Stomach (tissue), 9 donors: ENCODE results near the gene RREB1. TPM values are rescaled to one million over a fixed set of nuclear protein-coding genes. Genes with fewer than 3 reads are reported as not detected.

Experiments
- DNase-seq, 2 donors: peaks; one replicate each; pipeline versions ENCODE4 v3.0.0 to v3.0.0-alpha.2; 2013 to 2019
- H3K27ac ChIP-seq, 5 donors: fragments of 200-600 bp in 4 of 5; sonication (generic) in 4 of 5; one replicate each; pipeline ENCODE4 v1.5.1; 2013 to 2019; ENCODE audit warnings: mild to moderate bottlenecking in 1 of 5, moderate library complexity in 1 of 5
- H3K27me3 ChIP-seq, 3 donors: fragments of 200-600 bp; sonication (generic); one replicate each; pipeline ENCODE4 v1.5.1; 2017 to 2019; ENCODE audit warnings: mixed run types in 1 of 3
- H3K36me3 ChIP-seq, 4 donors: fragments of 200-600 bp; sonication (generic); 1 replicate in 3 of 4; 2 replicates in 1 of 4; pipeline ENCODE4 v1.5.1; 2016 to 2019
- H3K4me1 ChIP-seq, 4 donors: fragments of 200-600 bp; sonication (generic); one replicate each; pipeline ENCODE4 v1.5.1; 2016 to 2019
- H3K4me3 ChIP-seq, 4 donors: fragments of 200-600 bp; sonication (generic) in 3 of 4; one replicate each; pipeline ENCODE4 v1.5.1; 2016 to 2019; ENCODE audit warnings: mild to moderate bottlenecking in 1 of 4
- H3K9me3 ChIP-seq, 4 donors: fragments of 200-600 bp; sonication (generic); one replicate each; pipeline ENCODE4 v1.5.1; 2016 to 2019
- CTCF ChIP-seq, 7 experiments: fragments of 450-650 bp in 4 of 7; fragments of 200-600 bp in 3 of 7; sonication (generic) in 3 of 7; IDR thresholded peaks; one replicate each; pipeline ENCODE4 v1.5.1; 2016 to 2019; ENCODE audit warnings: antibody characterized with exemption in 7 of 7, control low read depth in 2 of 7, mild to moderate bottlenecking in 1 of 7
- EP300 ChIP-seq: sonication (generic); formaldehyde crosslinking; IDR thresholded peaks from one replicate; pipeline ENCODE4 v1.6.1; 2017; ENCODE audit warnings: antibody characterized with exemption
- POLR2A ChIP-seq, 4 donors: fragments of 450-650 bp; IDR thresholded peaks; one replicate each; pipeline ENCODE4 v1.6.1; 2016; ENCODE audit warnings: antibody characterized with exemption in 4 of 4, control low read depth in 2 of 4, mild to moderate bottlenecking in 1 of 4, moderate library complexity in 1 of 4
- POLR2AphosphoS5 ChIP-seq, 3 donors: sonication (generic); formaldehyde crosslinking; IDR thresholded peaks; one replicate each; pipeline ENCODE4 v1.6.1; 2016; ENCODE audit warnings: antibody characterized with exemption in 3 of 3
- WGBS, 5 donors: extraction: QIAGEN DNeasy Blood & Tissue Kit in 3 of 5; methylation state at CpG; one replicate each; pipeline versions ENCODE4 v1.1.5 to v1.1.7; 2013 to 2018; 5-methylcytosine and 5-hydroxymethylcytosine counted together
- intact Hi-C: fragments of 100-400 bp; cut with DNase I; formaldehyde crosslinking; loops from one replicate; pipeline ENCODE4 v1.15.1; 2023; ENCODE audit warnings: low total_unique reads
- polyA plus RNA-seq, 3 donors: library from polyadenylated mRNA; stranded (reverse); fragments of 200-250 nt; gene quantifications; one replicate each; pipeline ENCODE4 v1.2.3, GENCODE V29; 2013
- total RNA-seq, 5 donors: library from RNA; depleted of rRNA; stranded (reverse); fragments of >200 nt; gene quantifications; one replicate each; pipeline versions ENCODE4 v1.1.0 to v1.2.3, GENCODE V29; 2014 to 2016
- donor health status: healthy with polysubstance abuse.
- donor health status: Bipolar disorder and iron deficiency.
- donor health status: healthy.

The RREB1 gene
- total and polyA plus RNA-seq, 8 donors, result 4.0 to 125 (median 45.3) TPM

- Histone ChIP-seq H3K27me3 (no peaks in the 10 kb centered on the region), H3K9me3 (no peaks in the 10 kb centered on the region), H3K36me3 (no peaks in the 10 kb centered on the region), H3K27ac (peak overlapping the region in 4 of 5 donors; percentile 73 to 85 (median 82)), H3K4me3 (no peak overlapping the region), H3K4me1 (peaks cover 77 to 100% (median 88%) of the 10 kb centered on the region in 4 donors)
- TF ChIP-seq POLR2AphosphoS5 (IDR thresholded peaks at IDR 0.05) (no peak), POLR2A (IDR thresholded peaks at IDR 0.05) (no peak), EP300 (no peak), CTCF (IDR thresholded peaks at IDR 0.05) (no peak)
- DNase-seq, result no peak
- intact Hi-C loops, result no loop called here
- 76 to 86% (median 80%) methylated on average over 11 to 12 of the region's 12 CpGs for WGBS, 5 donors
Measured at GRCh38 chr6:7163661-7164071, 55.9 kb downstream of the RREB1 start.

- TF ChIP-seq POLR2A (IDR thresholded peaks at IDR 0.05) (no peak), CTCF (IDR thresholded peaks at IDR 0.05) (no peak)
- no peak overlapping the region for H3K4me3 ChIP-seq
- no peak for DNase-seq
- H3K27me3 ChIP-seq, result no peaks in the 10 kb centered on the region
- no peaks in the 10 kb centered on the region for H3K36me3 ChIP-seq
- peaks cover 86 to 100% (median 94%) of the 10 kb centered on the region in 4 donors for H3K4me1 ChIP-seq
- WGBS, 5 donors, result 24 to 61% (median 40%) methylated on average over 5 of the region's 5 CpGs
- peak overlapping the region; percentile 58 to 85 (median 80) for H3K27ac ChIP-seq
- intact Hi-C loops, result no loop called here
- H3K9me3 ChIP-seq, result no peaks in the 10 kb centered on the region
Measured at GRCh38 chr6:7164536-7165001, 56.8 kb downstream of the RREB1 start.

GRCh38 chr6:7165002-7165889, 57.5 kb downstream of the RREB1 start:
- Histone ChIP-seq H3K36me3 (no peaks in the 10 kb centered on the region), H3K27me3 (no peaks in the 10 kb centered on the region), H3K9me3 (no peaks in the 10 kb centered on the region), H3K4me3 (no peak overlapping the region), H3K4me1 (peaks cover 93 to 100% (median 97%) of the 10 kb centered on the region in 4 donors), H3K27ac (peak overlapping the region; percentile 58 to 85 (median 80))
- 37 to 48% (median 38%) methylated on average over 11 of the region's 11 CpGs for WGBS, 5 donors
- intact Hi-C loops, result no loop called here
- DNase-seq, result peak; percentile 63 to 85
- TF ChIP-seq POLR2A (IDR thresholded peaks at IDR 0.05) (no peak), POLR2AphosphoS5 (IDR thresholded peaks at IDR 0.05) (peak in 1 of 3 donors; percentile 40)

GRCh38 chr6:7165890-7166267, 58.1 kb downstream of the RREB1 start:
- intact Hi-C loops, result no loop called here
- no peaks in the 10 kb centered on the region for H3K27me3 ChIP-seq
- H3K4me1 ChIP-seq, result peaks cover 96 to 100% (median 98%) of the 10 kb centered on the region in 4 donors
- H3K27ac ChIP-seq, result peak overlapping the region; percentile 58 to 85 (median 80)
- no peak for TF ChIP-seq CTCF (IDR thresholded peaks at IDR 0.05)
- no peak for TF ChIP-seq POLR2A (IDR thresholded peaks at IDR 0.05)
- no peak for TF ChIP-seq EP300
- TF ChIP-seq POLR2AphosphoS5 (IDR thresholded peaks at IDR 0.05), result no peak
- H3K4me3 ChIP-seq, result no peak overlapping the region
- DNase-seq, result no peak
- H3K9me3 ChIP-seq, result no peaks in the 10 kb centered on the region
- no peaks in the 10 kb centered on the region for H3K36me3 ChIP-seq
- 31 to 66% (median 57%) methylated on average over 4 of the region's 4 CpGs for WGBS, 5 donors
